Activated CD4-positive, alpha-beta T cell treated with anti-CD3 and anti-CD28 coated beads for 1 hour (primary cell): Measurements from ENCODE around the gene BCL2L1.

Source experiments
- DNase-seq: peaks from one replicate; pipeline ENCODE4 v3.0.0-alpha.2; 2020

BCL2L1 gene

DNA sequence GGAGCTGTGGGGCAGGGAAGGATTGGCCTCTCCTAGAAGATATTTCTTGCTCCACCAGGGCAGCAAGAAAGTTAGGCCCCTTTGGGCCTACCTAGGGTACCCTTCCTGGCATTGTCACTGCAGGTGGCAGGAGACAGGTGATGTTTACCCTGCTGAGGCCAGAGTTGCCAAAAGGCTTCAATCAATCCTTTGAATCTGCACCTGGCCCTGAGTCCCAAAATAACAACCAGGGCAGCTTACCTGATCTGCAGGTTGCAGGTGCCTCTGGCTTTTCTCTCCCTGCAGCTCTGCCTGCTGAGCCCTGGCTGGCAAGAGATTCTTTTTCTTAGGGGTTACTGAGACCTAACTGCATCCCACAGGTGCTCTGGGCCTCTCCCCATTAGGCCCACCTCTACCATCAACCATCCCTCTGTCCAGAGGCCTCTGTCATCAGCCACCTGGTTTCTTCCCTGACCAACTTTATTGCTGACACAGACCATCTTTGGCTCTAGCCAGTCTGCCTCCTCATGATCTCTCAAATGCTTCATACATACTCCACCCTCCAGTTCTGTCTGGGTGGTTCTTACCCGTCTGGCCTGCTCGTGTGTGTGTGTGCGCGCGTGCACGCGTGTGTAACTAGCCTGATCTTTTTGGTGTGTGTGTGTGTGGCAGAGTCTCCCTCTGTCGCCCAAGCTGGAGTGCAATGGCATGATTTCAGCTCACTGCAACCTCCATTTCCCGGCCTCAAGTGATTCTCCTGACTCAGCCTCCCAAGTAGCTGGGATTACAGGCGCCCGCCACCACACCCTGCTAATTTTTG, 13.7 kb downstream of the BCL2L1 start:
- no peak for DNase-seq

DNA sequence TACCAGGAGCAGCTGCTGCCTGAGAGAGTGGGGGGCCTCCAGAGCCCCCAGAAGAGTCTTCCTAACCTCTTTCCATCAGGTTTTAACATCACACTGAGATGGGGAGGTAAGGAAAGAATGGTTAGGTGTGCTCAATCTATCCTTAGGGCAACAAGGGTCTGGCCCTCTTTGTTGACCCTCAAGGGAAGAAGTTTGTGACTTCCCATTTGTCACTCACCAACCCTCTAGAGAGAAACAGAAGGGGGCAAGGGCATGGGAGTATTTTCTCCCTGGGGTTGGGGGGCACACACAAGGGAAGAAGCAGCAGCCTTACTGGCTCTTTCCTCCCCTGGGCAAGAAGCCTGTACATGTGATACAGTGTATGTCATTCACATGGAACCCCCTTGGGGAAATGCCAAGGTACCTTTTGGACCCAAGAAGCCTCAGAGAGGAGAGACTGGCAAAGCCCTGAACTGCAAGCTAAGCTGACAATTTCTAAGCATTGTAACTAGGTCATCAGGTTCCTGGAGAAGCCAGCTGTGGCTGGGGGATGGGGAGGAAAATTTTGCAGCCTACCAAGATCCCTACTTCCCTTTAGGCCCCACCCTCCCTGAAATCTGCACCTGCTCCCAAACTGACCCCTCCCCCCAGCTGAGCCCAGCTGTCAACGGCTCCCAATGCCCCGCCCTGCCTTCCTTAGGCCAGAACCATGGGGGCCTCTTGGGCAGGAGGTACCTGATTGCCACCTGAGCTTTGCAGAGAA, 14.5 kb downstream of the BCL2L1 start:
- no peak for DNase-seq

DNA sequence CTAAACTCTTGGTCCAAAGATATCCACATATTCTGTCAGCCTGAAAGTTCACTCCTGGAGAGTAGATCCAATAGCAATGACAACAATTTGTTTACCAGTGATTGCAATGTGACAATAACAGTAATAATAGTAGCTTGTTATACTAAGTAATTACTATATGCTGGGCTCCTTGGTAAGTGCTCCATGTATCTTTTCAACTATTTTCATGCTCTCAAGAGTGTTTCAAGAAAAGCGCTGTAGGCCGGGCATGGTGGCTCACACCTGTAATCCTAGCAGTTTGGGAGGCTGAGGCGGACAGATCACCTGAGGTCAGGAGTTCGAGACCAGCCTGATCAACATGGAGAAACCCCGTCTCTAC, 15.4 kb downstream of the BCL2L1 start:
- DNase-seq = no peak

DNA sequence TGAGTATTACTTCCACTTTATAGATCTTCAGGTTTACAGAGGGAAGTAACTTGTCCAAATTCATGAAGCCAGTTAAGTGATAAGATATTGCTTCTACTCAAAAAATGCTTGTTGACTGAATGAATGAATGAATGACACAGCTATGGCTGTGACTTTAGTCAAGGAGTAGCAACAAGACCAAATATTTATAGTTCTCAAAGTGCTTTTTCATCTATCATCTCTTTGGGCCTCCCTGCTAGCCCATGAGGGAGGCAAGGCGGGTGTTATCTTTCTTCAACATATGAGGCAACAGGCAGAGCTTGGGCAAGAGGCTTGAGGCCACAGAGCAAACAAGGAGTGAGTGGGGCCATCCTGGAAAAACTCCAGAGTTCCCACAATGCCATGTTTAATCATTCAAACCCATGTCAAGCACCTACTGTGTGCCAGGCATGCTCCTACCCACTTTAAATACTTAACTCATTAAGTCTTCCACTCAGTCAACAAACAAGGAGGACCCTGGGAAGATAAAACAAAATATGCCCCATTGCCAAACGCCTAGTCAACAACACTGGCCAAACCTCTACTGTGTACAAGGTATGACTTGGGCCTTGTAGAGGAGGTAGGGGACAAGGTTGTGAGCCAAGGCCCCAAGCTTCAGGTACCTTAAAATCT, 15.9 kb downstream of the BCL2L1 start:
- no peak for DNase-seq

DNA sequence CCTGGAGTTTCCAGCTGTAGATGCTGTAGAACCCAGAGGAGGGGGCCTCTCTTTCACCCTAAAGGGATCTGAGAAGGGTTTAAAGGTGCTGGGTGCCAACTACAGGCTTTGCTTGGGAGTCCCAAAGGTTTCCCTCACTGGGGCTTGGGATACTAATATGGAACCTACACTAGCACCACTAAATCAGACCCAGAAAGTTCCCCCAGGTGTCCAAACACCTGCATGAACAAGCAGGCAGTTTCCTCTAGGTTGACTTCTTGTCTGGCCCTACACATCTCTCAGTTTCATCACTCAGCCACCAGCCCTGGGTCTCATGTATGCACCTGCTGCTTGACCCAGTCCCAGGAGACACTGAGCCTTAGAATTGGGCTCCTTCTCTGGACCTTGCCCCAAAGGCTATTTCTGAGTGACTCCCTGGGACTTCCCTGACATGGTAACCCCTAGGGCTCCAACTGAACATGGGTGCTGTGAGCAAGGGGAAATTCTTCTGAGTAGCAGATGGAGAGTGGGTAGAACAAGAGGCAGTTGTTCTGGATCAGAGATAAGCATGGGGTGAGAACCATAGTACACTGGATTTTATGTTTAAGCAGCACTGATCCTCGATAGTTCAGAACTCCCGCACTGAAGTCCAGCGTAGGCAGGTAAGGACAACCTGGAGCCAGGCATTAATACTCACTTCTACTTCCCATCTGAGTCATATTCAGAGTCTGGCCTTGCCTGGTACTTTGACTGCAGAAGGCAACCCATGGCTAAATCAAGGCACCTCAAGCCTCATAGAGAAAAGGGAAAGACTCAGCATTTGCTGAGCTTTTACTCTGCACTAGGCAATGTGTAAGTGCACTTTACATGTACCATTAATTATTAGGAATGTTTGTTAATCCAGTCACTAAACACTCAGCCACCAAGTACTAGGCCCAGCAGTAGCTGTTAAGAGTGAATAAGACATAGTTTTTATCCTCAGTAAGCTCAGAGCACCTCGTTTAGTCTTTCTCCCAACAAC, 16.8 kb downstream of the BCL2L1 start:
- no peak for DNase-seq

DNA sequence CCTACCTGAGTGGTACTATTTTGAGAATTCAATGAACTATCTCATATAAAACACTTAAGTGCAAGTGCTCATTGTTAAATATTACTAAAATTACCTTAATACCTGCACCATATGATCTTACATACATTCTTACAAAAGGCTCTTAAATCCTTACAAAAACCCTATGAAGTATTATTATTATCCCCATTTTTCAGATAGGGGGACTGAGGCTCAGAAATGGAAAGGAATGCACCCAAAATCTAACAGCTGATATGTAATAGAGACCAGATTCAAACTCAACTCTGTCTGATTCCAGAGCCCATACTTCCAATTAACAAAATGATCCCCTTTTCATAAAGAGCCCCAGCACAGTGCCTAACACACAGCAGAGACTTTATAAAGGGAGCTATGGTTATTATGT, 17.5 kb downstream of the BCL2L1 start:
- no peak for DNase-seq

DNA sequence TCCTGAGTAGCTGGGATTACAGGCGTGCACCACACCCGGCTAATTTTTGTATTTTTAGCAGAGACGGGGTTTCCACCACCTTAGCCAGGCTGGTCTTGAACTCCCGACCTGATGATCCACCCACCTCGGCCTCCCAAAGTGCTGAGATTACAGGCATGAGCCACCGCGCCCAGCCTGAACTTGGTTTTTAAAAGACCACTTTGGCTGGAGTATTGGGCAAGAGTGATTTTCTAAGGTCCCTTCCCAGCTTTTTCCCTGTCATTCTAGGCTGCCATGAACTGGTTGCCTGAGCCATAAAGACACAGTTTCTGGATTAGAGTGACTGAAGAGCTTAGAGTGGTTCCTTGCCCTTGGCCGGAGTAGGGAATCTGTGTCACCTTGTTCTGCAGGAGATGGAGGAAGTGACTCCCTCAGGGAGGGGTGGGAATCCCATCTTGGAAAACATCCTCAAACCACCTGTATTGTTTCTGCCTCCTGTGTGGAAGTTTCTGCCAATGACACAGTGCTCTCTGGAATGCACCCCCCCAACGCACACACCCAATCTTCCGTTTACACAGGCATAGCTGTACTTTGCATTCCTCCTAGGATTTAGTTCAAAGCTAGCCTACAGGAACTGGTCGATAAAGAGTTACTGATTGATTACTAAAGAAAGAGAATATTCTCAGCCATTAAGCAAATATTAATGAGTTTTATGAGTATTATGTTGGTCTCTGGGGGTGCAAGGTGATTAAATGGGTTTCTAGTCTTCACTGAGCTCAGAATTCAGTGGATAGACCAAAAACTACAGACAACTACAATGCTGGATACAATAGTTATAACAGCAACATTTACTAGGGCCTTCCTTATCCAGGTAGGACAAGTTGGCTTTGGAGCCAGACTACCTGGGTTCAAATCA, 18.2 kb downstream of the BCL2L1 start:
- DNase-seq = no peak

DNA sequence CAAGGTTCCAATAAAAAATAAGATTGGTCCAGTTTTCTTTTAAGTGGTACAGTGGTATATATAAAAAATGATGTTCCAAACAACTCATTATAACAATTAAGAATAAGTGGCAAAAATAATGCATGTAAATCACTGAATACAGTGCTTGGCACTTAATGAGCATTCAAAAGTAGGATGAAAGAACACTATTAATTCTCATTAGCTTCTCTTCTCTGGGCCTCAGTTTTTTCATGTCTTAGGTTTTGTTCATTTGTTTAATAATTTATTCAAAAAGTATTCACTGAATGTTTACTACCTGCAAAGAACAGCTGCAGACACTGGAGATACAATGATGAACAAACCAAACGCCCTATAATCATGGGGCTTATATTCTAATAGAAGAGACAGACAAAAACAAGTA, 21.1 kb downstream of the BCL2L1 start:
- no peak for DNase-seq

DNA sequence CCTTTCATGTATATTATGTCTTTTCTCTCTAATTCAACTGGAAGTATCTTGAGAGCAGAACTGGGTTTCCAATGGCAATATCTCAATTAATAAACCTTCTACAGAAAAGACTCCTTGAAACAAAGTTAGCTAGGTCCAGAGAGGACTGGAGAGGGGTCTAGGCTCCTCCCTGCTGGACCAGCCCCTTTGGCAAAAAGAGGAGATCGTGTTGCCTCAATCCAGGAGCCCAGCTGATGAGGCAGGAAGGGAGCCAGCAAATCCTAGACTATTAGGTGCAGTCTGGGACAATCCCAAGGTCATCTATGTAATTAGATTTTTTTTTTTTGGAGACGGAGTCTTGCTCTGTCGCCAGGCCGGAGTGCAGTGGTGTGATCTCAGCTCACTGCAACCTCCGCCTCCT, 21.9 kb downstream of the BCL2L1 start:
- no peak for DNase-seq

DNA sequence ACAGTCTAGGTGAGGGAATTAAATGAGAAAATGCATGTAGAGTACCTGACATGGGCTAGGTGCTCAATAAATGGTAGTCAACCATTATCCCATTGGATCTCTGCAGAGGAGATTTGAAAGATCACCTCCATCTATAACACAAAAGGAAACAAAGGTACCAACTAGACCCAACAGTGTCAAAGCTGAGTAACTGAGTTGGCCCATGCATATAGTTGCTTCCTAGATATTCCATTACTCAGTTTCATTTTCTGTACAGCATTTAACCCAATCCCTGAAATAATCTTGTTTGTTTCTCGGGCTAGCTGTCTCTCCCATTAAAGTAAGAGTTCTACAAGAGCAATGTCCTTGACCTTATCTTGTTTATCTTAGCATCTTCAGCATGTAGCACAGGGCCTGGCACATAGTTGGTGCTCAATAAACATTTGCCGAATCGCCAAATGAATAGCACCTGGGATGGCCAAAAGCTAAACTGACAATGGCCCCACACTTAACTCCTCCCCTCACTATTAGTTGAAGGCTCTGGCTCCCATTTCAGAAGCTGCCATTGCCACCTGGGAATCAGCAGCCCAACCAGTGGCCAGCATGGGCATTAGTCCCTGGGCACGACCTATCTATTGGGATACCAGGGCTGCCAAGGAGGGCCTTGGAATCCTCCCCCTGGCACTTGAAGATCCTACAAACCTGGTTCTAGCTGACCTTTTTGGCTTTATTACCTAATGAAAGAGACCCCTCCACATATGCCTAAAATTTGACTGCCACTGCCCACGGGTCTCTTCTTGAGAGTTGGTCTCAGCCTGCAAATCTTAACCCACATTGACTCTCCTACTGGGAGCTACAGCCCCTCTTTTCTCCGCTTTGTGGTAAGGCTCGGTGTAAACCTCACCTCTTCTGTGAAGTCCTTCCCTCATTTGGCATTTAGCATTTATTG, 22.6 kb downstream of the BCL2L1 start:
- no peak for DNase-seq

DNA sequence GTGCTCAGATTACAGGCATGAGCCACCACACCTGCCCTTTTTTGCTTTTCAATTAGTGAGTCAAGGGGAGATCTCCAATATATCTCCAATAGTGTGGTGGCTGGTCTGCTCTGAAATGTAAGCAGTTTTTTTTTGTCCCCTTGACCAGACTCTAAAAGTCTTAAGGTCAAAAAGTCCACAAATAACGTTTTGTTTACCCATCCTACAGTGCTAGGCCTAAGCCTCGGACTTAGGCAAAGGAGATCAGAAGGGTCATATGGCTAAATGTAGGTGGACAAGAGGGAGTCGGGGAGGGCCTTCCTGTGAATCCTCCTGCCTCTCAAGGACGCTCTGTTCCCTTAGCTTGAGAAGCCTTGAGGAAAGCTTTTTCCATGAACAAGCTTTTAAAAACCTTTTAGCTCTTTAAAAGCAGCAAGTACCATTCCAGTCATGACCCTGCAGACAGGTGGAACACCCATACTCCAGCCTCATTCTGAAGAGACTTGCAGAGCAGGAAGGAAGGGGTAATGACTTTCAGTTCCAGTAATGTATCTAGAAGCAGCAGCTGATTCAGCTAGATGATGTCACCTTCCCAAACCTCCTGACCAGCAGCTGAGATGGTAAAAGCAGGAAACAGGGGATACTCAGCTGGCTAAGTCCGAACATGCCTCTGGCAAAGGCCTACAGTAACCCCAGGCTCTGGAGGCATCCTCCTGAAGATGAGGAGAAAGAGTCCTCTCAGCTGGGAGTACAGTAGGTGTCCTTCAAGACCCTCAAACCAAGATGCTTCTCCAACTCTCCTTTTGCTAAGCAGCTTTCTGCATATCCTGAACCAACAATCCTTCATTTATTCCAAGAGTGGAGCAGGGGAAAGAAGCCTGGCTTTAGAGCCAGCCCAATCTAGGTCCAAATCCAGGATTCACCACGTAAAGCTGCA, 23.6 kb downstream of the BCL2L1 start:
- DNase-seq = no peak

DNA sequence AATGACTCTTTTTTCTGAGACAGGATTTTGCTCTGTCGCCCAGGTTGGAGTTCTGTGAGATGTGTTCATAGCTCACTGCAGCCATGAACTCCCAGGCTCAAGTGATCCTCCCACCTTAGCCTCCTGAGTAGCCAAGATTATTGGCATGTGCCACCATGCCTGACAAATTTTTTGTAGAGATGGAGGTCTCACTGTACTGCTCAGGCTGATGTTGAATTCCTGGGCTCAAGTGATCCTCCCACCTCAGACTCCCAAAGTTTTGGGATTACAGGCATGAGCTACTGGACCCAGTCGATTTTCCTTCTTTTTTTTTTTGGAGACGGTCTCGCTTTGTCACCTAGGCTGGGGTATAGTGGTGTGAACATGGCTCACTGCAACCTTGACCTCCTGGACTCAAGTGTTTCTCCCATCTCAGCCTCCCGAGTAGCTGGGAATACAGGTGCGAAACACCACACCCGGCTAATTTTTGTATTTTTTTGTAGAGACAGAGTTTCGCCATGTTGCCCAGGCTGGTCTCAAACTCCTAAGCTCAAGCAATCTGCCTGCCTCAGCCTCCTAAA, 24.3 kb downstream of the BCL2L1 start:
- no peak for DNase-seq

DNA sequence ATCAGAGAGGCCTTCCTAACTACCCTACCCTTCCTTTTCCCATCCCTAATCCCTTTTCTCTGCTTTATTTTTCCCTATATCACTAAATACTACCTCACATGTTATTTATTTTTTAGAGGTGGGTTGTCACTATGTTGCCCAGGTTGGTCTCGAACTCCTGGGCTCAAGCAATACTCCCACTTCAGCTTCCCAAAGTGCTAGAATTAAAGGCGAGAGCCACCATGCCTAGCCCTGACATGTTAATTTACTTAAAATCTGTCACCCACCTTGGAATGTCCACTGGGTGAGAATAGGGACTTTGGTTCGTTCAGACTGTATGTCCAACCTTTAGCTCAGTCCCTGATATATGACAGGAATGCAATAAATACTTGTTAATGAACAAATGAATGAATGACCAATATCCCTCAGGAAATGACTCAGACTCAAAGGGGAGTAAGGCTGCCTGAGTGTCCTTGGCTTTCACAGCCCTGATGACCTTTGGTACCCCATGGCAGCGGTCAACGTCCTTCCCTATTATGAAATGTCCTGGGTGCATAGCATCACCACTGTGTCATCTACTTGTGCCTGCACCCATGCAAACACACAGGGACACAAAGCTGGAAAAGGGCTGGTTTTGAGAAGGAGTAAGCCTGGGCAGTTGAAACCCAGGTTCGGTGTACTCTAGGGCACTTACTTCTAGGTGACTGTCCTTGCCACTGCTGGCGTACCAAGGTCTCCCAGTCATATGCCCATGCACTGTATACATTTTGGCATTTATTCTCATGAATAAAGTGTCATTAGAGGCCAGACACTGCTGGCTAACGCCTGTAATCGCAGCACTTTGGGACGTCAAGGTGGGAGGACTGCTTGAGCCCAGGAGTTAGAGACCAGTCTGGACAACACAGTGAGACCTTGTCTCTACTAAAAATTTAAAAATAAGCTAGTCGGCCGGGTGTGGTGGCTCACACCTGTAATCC, 26.5 kb downstream of the BCL2L1 start:
- DNase-seq = no peak

DNA sequence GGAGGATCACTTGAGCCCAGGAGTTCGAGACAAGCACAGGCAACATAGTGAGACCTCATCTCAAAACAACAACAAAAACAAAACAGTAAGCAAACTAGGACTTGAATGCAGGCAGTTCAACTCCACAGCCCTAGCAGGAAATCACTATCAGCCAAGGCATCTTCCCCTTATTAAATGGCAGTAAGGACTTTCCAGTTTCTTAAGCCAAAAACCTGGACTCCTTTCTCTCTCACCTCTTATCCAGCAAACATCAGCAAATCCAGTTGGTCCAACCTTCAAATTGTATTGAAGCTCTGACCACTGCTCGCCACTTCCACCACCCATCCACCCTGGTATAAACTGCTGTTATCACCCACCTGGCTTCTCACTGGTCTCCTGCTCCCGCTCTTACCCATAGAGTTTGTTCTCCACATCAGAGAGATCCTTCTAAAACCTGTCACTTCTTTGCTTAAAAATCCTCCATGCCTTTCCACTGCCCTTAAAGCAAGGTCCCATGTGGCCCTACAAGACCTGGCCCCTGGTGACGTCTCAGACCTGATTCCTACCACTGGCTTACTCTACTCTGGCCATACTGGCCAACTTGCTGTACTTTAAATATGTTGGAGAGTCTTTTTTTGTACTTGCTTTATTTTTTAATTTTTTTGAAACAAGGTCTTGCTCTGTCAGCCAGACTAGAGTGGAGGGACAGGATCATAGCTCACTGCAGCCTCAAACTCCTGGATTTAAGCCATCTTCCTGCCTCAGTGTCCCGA, 27.6 kb downstream of the BCL2L1 start:
- DNase-seq = no peak

DNA sequence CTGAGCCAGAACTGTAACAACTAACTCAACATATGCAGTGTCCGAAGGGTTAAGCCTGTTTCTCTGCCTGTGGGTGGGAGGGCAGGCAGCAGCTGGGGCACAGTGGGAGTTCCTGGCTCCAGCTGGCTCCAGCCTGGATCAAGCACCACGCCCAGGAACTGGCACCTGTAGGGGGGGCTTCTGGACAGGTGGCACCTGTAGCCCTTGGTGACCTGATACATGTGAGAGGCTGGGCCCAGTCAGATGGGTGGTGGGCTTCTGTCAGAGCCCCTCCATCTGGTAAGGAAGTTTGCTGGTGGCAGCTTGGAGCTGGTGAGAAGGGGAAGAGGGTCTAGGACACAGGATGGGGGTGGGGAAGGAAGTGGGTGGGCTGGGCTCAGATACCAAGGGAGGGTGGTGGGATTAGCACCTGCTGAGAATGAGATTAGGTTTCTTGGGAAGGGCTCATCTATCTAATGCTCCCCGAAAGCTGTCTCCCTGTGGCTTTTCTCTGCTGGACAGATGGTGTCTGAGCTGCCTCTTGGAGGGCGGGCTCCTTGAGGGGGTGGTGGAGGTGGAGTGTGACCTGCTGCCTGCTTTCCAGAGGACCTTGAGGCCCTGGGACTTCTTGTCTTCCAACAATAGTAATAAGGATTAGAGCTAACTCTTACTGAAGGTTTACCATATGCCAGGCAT, 28.5 kb downstream of the BCL2L1 start:
- DNase-seq = no peak

DNA sequence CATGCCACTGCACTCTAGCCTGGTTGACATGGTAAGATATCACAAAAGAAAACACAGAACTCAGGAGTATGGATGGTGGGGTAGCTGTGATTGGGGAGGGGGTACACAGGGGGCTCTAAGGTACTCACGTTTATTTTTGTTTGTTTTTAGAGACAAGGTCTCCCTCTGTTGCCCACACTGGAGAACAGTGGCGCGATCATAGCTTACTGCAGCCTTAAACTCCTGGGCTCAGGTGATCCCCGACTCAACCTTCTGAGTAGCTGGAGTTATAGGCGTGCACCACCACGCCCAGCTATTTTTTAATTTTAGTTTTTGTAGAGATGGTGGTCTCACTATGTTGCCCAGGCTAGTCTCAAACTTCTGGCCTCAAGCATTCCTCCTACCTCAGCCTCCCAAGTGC, 29.3 kb downstream of the BCL2L1 start:
- no peak for DNase-seq
